PFSK-1 (cell line): ENCODE data around the gene NT5DC1.

ENCODE experiments used
- FOXP2 ChIP-seq: optimal IDR thresholded peaks from 2 replicates; pipeline ENCODE3; 2011; ENCODE audit warnings: borderline replicate concordance, control low read depth, inconsistent platforms; ENCODE audit not compliant: insufficient read depth; ENCODE audit errors: extremely low read length, extremely low read depth
- POLR2AphosphoS5 ChIP-seq: IDR thresholded peaks from 2 replicates; pipeline ENCODE4 v1.6.1; 2012; ENCODE audit warnings: low read depth, mild to moderate bottlenecking, control low read depth, low read length, moderate library complexity
- REST ChIP-seq, 2 experiments: IDR thresholded peaks; 2 replicates each; pipeline versions ENCODE4 v1.6.1 to v1.8.0; 2011 to 2012; ENCODE audit warnings: low read depth in 2 of 2, low read length in 2 of 2, control low read depth in 1 of 2, inconsistent platforms in 1 of 2, mild to moderate bottlenecking in 1 of 2, moderate library complexity in 1 of 2; ENCODE audit not compliant: insufficient read depth in 1 of 2
- SIN3A ChIP-seq: IDR thresholded peaks from 2 replicates; pipeline ENCODE4 v1.6.1; 2012; ENCODE audit warnings: mild to moderate bottlenecking, low read length, moderate library complexity, borderline replicate concordance; ENCODE audit not compliant: insufficient read depth
- TAF1 ChIP-seq: IDR thresholded peaks from 2 replicates; pipeline ENCODE4 v1.6.1; 2012; ENCODE audit warnings: low read length, control low read depth, borderline replicate concordance; ENCODE audit not compliant: insufficient read depth

NT5DC1 gene

GRCh38 chr6:116247285-116247684, 146.6 kb downstream of the NT5DC1 start:
- TF ChIP-seq TAF1 (no peak), REST (IDR thresholded peaks at IDR 0.05; ENCODE audit: insufficient read depth in 1 of 2, low read depth in 2 of 2, low read length in 2 of 2) (no peak), SIN3A (no peak), FOXP2 (no peak), POLR2AphosphoS5 (no peak)

GRCh38 chr6:116248577-116248976, 147.9 kb downstream of the NT5DC1 start:
- TF ChIP-seq REST (IDR thresholded peaks at IDR 0.05; ENCODE audit: insufficient read depth in 1 of 2, low read depth in 2 of 2, low read length in 2 of 2) (no peak), FOXP2 (no peak), POLR2AphosphoS5 (no peak), TAF1 (no peak), SIN3A (no peak)

- TF ChIP-seq TAF1, result no peak
Measured at GRCh38 chr6:116251568-116252384, 151.1 kb downstream of the NT5DC1 start.

GRCh38 chr6:116253188-116253504, 152.5 kb downstream of the NT5DC1 start:
- TF ChIP-seq FOXP2 (no peak), POLR2AphosphoS5 (no peak), REST (IDR thresholded peaks at IDR 0.05; ENCODE audit: insufficient read depth in 1 of 2, low read depth in 2 of 2, low read length in 2 of 2) (no peak), SIN3A (no peak), TAF1 (no peak)

GRCh38 chr6:116253505-116254296, 153.0 kb downstream of the NT5DC1 start, which contains the start of gene TSPYL4:
Gene TSPYL4 (minus strand): TSS chr6:116254075. CDS start chr6:116254008, 67 bp downstream.
- TF ChIP-seq FOXP2, result peak; percentile 19
- TF ChIP-seq SIN3A, result 0 out of 2 replicates have a peak, but pooled peaks have one; percentile 51
- TF ChIP-seq POLR2AphosphoS5, result peak; percentile 85; the same call in 1 of the 2 replicates
- no peak for TF ChIP-seq REST (IDR thresholded peaks at IDR 0.05; ENCODE audit: insufficient read depth in 1 of 2, low read depth in 2 of 2, low read length in 2 of 2)
- TF ChIP-seq TAF1, result peak; percentile 73; the same call in 1 of the 2 replicates
